Colon (tissue), 2 donors: ENCODE results near the gene INPP5E.

Source experiments
- FAIRE-seq: peaks from 2 replicates; lab custom pipeline; 2012; peaks lifted over from hg19 to GRCh38; lab: Jason Lieb, UNC
- donor health status: control.
- donor health status: control.

The INPP5E gene

GRCh38 chr9:136473354-136473721 lies 33.7 kb upstream of the INPP5E start:
- FAIRE-seq = no peak

GRCh38 chr9:136472640-136473353 lies 33.2 kb upstream of the INPP5E start:
- no peak for FAIRE-seq

GRCh38 chr9:136471802-136472487 lies 32.3 kb upstream of the INPP5E start:
- FAIRE-seq = no peak

GRCh38 chr9:136470792-136471469 lies 31.3 kb upstream of the INPP5E start:
- FAIRE-seq = no peak

- FAIRE-seq = no peak
These were observed 30.7 kb upstream of the INPP5E start for GRCh38 chr9:136470356-136470755.

GRCh38 chr9:136467766-136468165 lies 28.1 kb upstream of the INPP5E start:
- no peak for FAIRE-seq

- no peak for FAIRE-seq
These were observed 26.5 kb upstream of the INPP5E start for GRCh38 chr9:136466155-136466541.

- no peak for FAIRE-seq
These were observed 26.0 kb upstream of the INPP5E start for GRCh38 chr9:136465500-136466154.

GRCh38 chr9:136464241-136464640 lies 24.6 kb upstream of the INPP5E start:
- FAIRE-seq = no peak

GRCh38 chr9:136463578-136463977 lies 23.9 kb upstream of the INPP5E start:
- FAIRE-seq = no peak

- no peak for FAIRE-seq
These were observed 23.0 kb upstream of the INPP5E start for GRCh38 chr9:136462664-136463063.

GRCh38 chr9:136460772-136461325 lies 21.2 kb upstream of the INPP5E start:
- FAIRE-seq = no peak

- no peak for FAIRE-seq
These were observed 19.8 kb upstream of the INPP5E start for GRCh38 chr9:136459425-136459824.

- FAIRE-seq = no peak
These were observed 17.7 kb upstream of the INPP5E start for GRCh38 chr9:136457326-136457725.

GRCh38 chr9:136456258-136456657 lies 16.6 kb upstream of the INPP5E start:
- no peak for FAIRE-seq

GRCh38 chr9:136455043-136456002 lies 15.7 kb upstream of the INPP5E start:
- FAIRE-seq = no peak

GRCh38 chr9:136454026-136454796 lies 14.6 kb upstream of the INPP5E start:
- no peak for FAIRE-seq

GRCh38 chr9:136453326-136453725 lies 13.7 kb upstream of the INPP5E start:
- no peak for FAIRE-seq

- FAIRE-seq = no peak
These were observed 11.7 kb upstream of the INPP5E start for GRCh38 chr9:136451221-136451877.

GRCh38 chr9:136448655-136449054 lies 9.0 kb upstream of the INPP5E start:
- FAIRE-seq = no peak
